A673 (cell line): ENCODE results near the gene GFY. TPM values are rescaled to one million over a fixed set of nuclear protein-coding genes. Genes with fewer than 3 reads are reported as not detected.

Experiments used
- BruUV-seq: library from RNA; stranded (reverse); fragments of 400-500 nt; replicated peaks from 2 replicates; lab custom pipeline; 2021; lab: Mats Ljungman, UMichigan
- CTCF ChIA-PET: fragments of 300-600 bp; sonication (Branson Sonifier 250); formaldehyde crosslinking; loops from one replicate; lab custom pipeline; 2022; ENCODE audit warnings: antibody characterized with exemption; lab: Charles Lee
- POLR2A ChIA-PET: fragments of 300-600 bp; sonication (Branson Sonifier 250); formaldehyde crosslinking; loops from one replicate; lab custom pipeline; 2022; ENCODE audit warnings: antibody characterized with exemption; ENCODE audit not compliant: low non-redundant PET; lab: Charles Lee
- DNase-seq: peaks from one replicate; pipeline ENCODE4 v3.0.0-alpha.2; 2015; ENCODE audit warnings: low spot score
- H3K27ac ChIP-seq: fragments of 200-600 bp; sonication (generic); 2 replicates; pipeline ENCODE4 v1.5.1; 2016; ENCODE audit warnings: mixed run types, low read depth, mild to moderate bottlenecking, mixed read lengths, antibody characterized with exemption, low read length; ENCODE audit not compliant: poor library complexity, severe bottlenecking
- H3K27me3 ChIP-seq: fragments of 200-600 bp; sonication (generic); replicated peaks from 2 replicates; pipeline ENCODE4 v1.6.1; 2017; ENCODE audit warnings: mixed run types, low read depth, mild to moderate bottlenecking, mixed read lengths, antibody characterized with exemption, low read length; ENCODE audit not compliant: insufficient read depth, poor library complexity
- H3K36me3 ChIP-seq: fragments of 200-600 bp; sonication (generic); 2 replicates; pipeline ENCODE4 v1.6.1; 2016; ENCODE audit warnings: mixed run types, mild to moderate bottlenecking, mixed read lengths, antibody characterized with exemption, low read length; ENCODE audit not compliant: insufficient read depth, poor library complexity, severe bottlenecking
- H3K4me1 ChIP-seq: fragments of 200-600 bp; sonication (generic); 2 replicates; pipeline ENCODE4 v1.6.1; 2017; ENCODE audit warnings: mixed run types, mild to moderate bottlenecking, mixed read lengths, antibody characterized with exemption, low read length; ENCODE audit not compliant: insufficient read depth, poor library complexity, severe bottlenecking
- H3K4me3 ChIP-seq: fragments of 200-600 bp; sonication (generic); 2 replicates; pipeline ENCODE4 v1.5.1; 2016; ENCODE audit warnings: low read depth, mixed run types, mild to moderate bottlenecking, mixed read lengths, low read length; ENCODE audit not compliant: poor library complexity, severe bottlenecking
- H3K9me3 ChIP-seq: fragments of 200-600 bp; sonication (generic); 2 replicates; pipeline ENCODE4 v1.6.1; 2016; ENCODE audit warnings: mixed run types, low read depth, mild to moderate bottlenecking, mixed read lengths, antibody characterized with exemption, low read length; ENCODE audit not compliant: poor library complexity, severe bottlenecking
- CTCF ChIP-seq: fragments of 300-800, 200-600 bp; sonication (generic); conservative IDR thresholded peaks from 2 replicates; pipeline ENCODE4 v1.5.1; 2017; ENCODE audit warnings: low read depth, mild to moderate bottlenecking, antibody characterized with exemption, low read length, moderate library complexity, mixed read lengths
- EZH2 ChIP-seq: fragments of 200-600 bp; sonication (generic); IDR thresholded peaks from 2 replicates; pipeline ENCODE4 v1.6.1; 2017; ENCODE audit warnings: borderline replicate concordance, low read depth, mild to moderate bottlenecking, mixed read lengths, antibody characterized with exemption, low read length; ENCODE audit not compliant: poor library complexity, severe bottlenecking
- intact Hi-C: fragments of 100-400 bp; cut with micrococcal nuclease; formaldehyde crosslinking; loops from one replicate; pipeline ENCODE4 v1.10.0; 2022; ENCODE audit not compliant: unreplicated experiment
- total RNA-seq: library from RNA; stranded (reverse); gene quantifications from 2 replicates; pipeline ENCODE4 v1.2.3, GENCODE V29; 2021

The GFY gene
- total RNA-seq, 1 experiment from 2014 or later: not detected

GRCh38 chr19:49421878-49422202 lies 3.3 kb upstream of the GFY start:
- Histone ChIP-seq H3K36me3 (no peaks in the 10 kb centered on the region), H3K27me3 (peaks cover 78% of the 10 kb centered on the region)
- TF ChIP-seq CTCF (no peak), EZH2 (no peak)

GRCh38 chr19:49422407-49423070 lies 2.6 kb upstream of the GFY start:
- intact Hi-C loops: no loop called here
- ChIA-PET CTCF (interaction anchor here (0.5 to 0.6 kb wide), 2 partner anchors 183 to 245 kb away, joined by 3 read pairs; no protein-coding TSS in a partner anchor), POLR2A (no interaction called here)
- BruUV-seq: no TSS peak
- TF ChIP-seq EZH2 (no peak), CTCF (peak; percentile 59)
- peaks cover 18% of the 10 kb centered on the region for H3K4me1 ChIP-seq
- peak overlapping the region; percentile 35 for H3K4me3 ChIP-seq
- H3K27me3 ChIP-seq: peaks cover 85% of the 10 kb centered on the region
- no peaks in the 10 kb centered on the region for H3K36me3 ChIP-seq
- no peaks in the 10 kb centered on the region for H3K9me3 ChIP-seq
- H3K27ac ChIP-seq: no peak overlapping the region
- DNase-seq: peak; percentile 59

More at GRCh38 chr19:49421878-49422202, 3.3 kb upstream of the GFY start:
- DNase-seq: no peak
- peaks cover 18% of the 10 kb centered on the region for H3K4me1 ChIP-seq
- no peak overlapping the region for H3K27ac ChIP-seq
- intact Hi-C loops: no loop called here
- POLR2A ChIA-PET: interaction anchor here (0.7 kb wide), 1 partner anchor 18 kb away, joined by 5 read pairs; no protein-coding TSS in a partner anchor
- H3K4me3 ChIP-seq: no peak overlapping the region
- H3K9me3 ChIP-seq: no peaks in the 10 kb centered on the region
- no TSS peak for BruUV-seq
- CTCF ChIA-PET: interaction anchor here (0.5 to 0.6 kb wide), 3 partner anchors 57 to 246 kb away, joined by 3 read pairs; no protein-coding TSS in a partner anchor

GRCh38 chr19:49423071-49423984 lies 1.9 kb upstream of the GFY start, which contains the start of gene PTH2:
Gene PTH2, minus strand, starts transcription at chr19:49423441. Its CDS starts 102 bp downstream, at chr19:49423339.
- Histone ChIP-seq H3K36me3 (no peaks in the 10 kb centered on the region), H3K27me3 (peaks cover 93% of the 10 kb centered on the region), H3K4me3 (peak within 1 kb of the TSS; percentile 35), H3K27ac (no peak within 1 kb of the TSS), H3K9me3 (no peaks in the 10 kb centered on the region), H3K4me1 (peaks cover 18% of the 10 kb centered on the region)
- TF ChIP-seq EZH2 (peak; percentile 88), CTCF (no peak)
- no peak for DNase-seq
- ChIA-PET POLR2A (no interaction called here), CTCF (no interaction called here)
- no TSS peak for BruUV-seq
- intact Hi-C loops: no loop called here
